Neutrophil (primary cell): ENCODE data around the gene SON.
"Not testable (repeated sequence)": the region's sequence is repeated elsewhere in the genome, so short reads cannot be mapped to it uniquely, and the experiment has no call there.

Source experiments
- H3K27ac ChIP-seq: fragments of 200-600 bp; sonication (generic); 2 replicates; pipeline ENCODE4 v1.5.1; 2016; ENCODE audit warnings: mild to moderate bottlenecking, moderate library complexity
- H3K27me3 ChIP-seq: fragments of 200-600 bp; sonication (generic); 2 replicates; pipeline ENCODE4 v1.6.0; 2016; ENCODE audit warnings: mild to moderate bottlenecking
- H3K36me3 ChIP-seq: fragments of 200-600 bp; sonication (generic); 2 replicates; pipeline ENCODE4 v1.5.1; 2017
- H3K4me1 ChIP-seq, 2 experiments: fragments of 200-600 bp in 1 of 2; sonication (generic) in 1 of 2; 1 replicate in 1 of 2; 2 replicates in 1 of 2; pipeline versions ENCODE4 v1.5.1 to v1.6.1; 2013 to 2016; ENCODE audit warnings: low read depth in 1 of 2, low read length in 1 of 2, mild to moderate bottlenecking in 1 of 2, moderate library complexity in 1 of 2; ENCODE audit not compliant: control insufficient read depth in 1 of 2, insufficient read depth in 1 of 2
- H3K4me3 ChIP-seq, 2 experiments: fragments of 200-600 bp in 1 of 2; sonication (generic) in 1 of 2; 1 replicate in 1 of 2; 2 replicates in 1 of 2; pipeline ENCODE4 v1.5.1; 2013 to 2016; ENCODE audit warnings: low read depth in 1 of 2, low read length in 1 of 2, mild to moderate bottlenecking in 1 of 2, moderate library complexity in 1 of 2
- H3K9me3 ChIP-seq: fragments of 200-600 bp; sonication (generic); 2 replicates; pipeline ENCODE4 v1.5.1; 2016
- TF ChIP-seq, protein P1 (sequence below): fragments of 200-600 bp; sonication (generic); IDR thresholded peaks from 2 replicates; pipeline ENCODE4 v1.5.1; 2016; ENCODE audit warnings: antibody characterized with exemption

The SON gene

DNA sequence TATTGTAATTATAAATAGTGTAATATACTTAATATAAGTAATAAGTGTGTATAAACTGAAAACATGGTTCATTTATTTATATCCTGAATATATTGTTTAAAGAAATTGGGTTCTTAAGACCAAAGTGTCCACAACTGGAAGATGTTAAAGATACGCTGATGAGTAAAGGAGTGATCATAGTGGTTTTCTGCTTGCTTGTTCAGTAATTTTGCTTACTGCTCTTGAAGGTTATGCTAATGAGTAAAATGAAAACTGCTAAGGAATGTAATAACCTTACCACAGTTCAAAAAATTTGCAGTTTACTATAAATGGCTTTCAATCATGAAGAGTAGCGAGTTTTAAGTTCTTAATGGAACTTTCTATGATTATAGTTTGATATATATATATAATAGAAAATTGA, 23.7 kb downstream of the SON start:
- H3K4me3 ChIP-seq = no peak overlapping the region
- TF ChIP-seq, protein P1, sequence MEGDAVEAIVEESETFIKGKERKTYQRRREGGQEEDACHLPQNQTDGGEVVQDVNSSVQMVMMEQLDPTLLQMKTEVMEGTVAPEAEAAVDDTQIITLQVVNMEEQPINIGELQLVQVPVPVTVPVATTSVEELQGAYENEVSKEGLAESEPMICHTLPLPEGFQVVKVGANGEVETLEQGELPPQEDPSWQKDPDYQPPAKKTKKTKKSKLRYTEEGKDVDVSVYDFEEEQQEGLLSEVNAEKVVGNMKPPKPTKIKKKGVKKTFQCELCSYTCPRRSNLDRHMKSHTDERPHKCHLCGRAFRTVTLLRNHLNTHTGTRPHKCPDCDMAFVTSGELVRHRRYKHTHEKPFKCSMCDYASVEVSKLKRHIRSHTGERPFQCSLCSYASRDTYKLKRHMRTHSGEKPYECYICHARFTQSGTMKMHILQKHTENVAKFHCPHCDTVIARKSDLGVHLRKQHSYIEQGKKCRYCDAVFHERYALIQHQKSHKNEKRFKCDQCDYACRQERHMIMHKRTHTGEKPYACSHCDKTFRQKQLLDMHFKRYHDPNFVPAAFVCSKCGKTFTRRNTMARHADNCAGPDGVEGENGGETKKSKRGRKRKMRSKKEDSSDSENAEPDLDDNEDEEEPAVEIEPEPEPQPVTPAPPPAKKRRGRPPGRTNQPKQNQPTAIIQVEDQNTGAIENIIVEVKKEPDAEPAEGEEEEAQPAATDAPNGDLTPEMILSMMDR = no peak
- no peak overlapping the region for H3K27ac ChIP-seq
- no peaks in the 10 kb centered on the region for H3K4me1 ChIP-seq
- no peaks in the 10 kb centered on the region for H3K27me3 ChIP-seq
- H3K36me3 ChIP-seq = peaks cover 86% of the 10 kb centered on the region
- H3K9me3 ChIP-seq = no peaks in the 10 kb centered on the region

DNA sequence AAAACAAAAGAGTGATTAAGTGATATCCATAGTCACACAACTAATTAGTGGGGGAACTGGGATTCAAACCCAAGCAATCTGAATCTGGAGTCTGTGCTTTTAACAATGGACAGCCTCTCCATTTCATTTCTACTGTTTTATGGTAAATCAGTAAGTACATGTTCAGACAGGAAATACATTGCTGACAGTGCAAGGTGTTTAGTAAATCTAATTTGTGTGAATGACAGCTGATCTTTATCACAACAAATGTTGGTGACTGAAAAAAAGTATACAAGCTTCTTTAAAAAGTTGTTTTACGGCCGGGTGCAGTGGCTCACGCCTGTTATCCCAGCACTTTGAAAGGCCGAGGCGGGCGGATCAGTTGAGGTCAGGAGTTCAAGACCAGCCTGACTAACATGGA, 25.1 kb downstream of the SON start:
- Histone ChIP-seq H3K4me3 (no peak overlapping the region), H3K27ac (no peak overlapping the region), H3K9me3 (no peaks in the 10 kb centered on the region), H3K36me3 (peaks cover 86% of the 10 kb centered on the region), H3K4me1 (no peaks in the 10 kb centered on the region), H3K27me3 (no peaks in the 10 kb centered on the region)
- TF ChIP-seq, protein P1 = no peak

GRCh38 chr21:33568448-33568847, 25.6 kb downstream of the SON start:
- Histone ChIP-seq H3K4me1 (no peaks in the 10 kb centered on the region), H3K4me3 (no peak overlapping the region), H3K36me3 (peaks cover 86% of the 10 kb centered on the region), H3K27me3 (no peaks in the 10 kb centered on the region), H3K9me3 (no peaks in the 10 kb centered on the region), H3K27ac (no peak overlapping the region)
- TF ChIP-seq, protein P1 = no peak

DNA sequence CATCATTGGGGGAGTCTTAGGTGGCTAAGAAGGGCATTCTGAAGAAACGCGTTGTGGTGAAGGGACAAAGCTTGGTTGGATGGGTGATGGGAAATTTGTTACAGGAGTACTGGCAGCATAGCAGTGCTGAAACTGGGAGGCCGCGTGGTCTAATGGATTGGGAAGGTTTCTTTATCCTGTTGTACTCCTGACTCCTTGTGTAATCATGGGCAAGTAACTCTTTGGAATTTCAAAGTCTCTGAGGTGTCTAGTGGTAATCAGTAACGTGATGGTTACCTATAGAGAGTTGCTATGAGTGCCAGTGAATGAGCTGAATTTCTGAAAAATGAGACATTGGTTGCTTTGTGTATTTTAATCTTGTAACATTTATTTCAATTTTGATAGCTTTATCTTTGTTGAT, 27.2 kb downstream of the SON start:
- Histone ChIP-seq H3K27ac (no peak overlapping the region), H3K27me3 (no peaks in the 10 kb centered on the region), H3K36me3 (peaks cover 90% of the 10 kb centered on the region), H3K4me1 (no peaks in the 10 kb centered on the region), H3K9me3 (no peaks in the 10 kb centered on the region), H3K4me3 (no peak overlapping the region)
- TF ChIP-seq, protein P1 = no peak

DNA sequence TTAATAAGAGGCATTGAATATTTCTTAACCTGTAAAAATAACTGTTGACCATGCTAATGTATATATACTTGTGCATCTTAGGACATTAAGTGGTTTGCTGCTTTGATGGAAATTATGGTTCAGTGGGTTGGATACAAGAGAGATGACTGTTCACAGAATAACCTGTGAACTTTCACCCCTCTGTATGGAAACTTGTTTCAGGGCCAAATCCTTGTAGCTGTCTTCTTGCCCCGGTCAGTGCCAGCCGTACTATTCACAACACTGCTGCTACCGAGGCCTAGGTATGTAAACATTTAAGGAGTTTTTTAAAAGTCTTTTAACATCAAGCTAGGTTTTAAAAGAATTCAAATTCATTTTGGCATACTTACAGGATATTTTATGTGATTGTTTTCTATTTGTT, 29.5 kb downstream of the SON start:
- Histone ChIP-seq H3K27ac (peak overlapping the region; percentile 19), H3K4me1 (peaks cover 0 to 7% of the 10 kb centered on the region in 2 experiments), H3K9me3 (no peaks in the 10 kb centered on the region), H3K27me3 (no peaks in the 10 kb centered on the region), H3K4me3 (no peak overlapping the region), H3K36me3 (peaks cover 100% of the 10 kb centered on the region)
- TF ChIP-seq, protein P1 = no peak

GRCh38 chr21:33576741-33577141, 33.9 kb downstream of the SON start:
- peak overlapping the region; percentile 48 for H3K27ac ChIP-seq
- H3K4me1 ChIP-seq, H3K4me3 ChIP-seq, H3K9me3 ChIP-seq, H3K27me3 ChIP-seq: not testable (repeated sequence)
- peaks cover 70% of the 10 kb centered on the region for H3K36me3 ChIP-seq
